ENCODE data around the gene TNIK.

Gene TNIK

DNA sequence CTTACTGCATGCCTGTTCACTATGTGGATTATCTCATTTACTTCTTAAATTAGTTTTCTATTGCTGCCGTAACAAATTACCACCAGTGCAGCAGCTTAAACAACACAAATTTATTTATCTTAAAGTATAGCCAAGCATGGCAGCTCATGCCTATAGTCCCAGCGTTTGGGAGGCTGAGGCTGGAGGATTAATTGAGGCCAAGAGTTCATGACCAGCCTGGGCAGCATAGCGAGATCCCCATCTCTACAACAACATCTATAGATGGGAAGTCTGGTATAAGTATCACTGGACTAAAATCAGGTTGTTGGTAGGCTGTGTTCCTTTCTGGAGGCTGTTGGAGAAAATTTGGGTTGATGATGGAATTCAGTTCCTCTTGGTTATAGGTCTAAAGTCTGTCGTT, 438.8 kb downstream of the TNIK start:
- TF ChIP-seq SIN3A (IDR thresholded peaks at IDR 0.05; ENCODE audit: borderline replicate concordance, insufficient read depth, low read length) (no peak), FOXP2 (optimal IDR thresholded peaks at IDR 0.05; ENCODE audit: borderline replicate concordance, extremely low read depth, extremely low read length, insufficient read depth) (no peak), POLR2AphosphoS5 (IDR thresholded peaks at IDR 0.05; ENCODE audit: low read depth, low read length) (no peak), TAF1 (IDR thresholded peaks at IDR 0.05; ENCODE audit: borderline replicate concordance, insufficient read depth, low read length) (no peak)
- TF ChIP-seq, protein P1, sequence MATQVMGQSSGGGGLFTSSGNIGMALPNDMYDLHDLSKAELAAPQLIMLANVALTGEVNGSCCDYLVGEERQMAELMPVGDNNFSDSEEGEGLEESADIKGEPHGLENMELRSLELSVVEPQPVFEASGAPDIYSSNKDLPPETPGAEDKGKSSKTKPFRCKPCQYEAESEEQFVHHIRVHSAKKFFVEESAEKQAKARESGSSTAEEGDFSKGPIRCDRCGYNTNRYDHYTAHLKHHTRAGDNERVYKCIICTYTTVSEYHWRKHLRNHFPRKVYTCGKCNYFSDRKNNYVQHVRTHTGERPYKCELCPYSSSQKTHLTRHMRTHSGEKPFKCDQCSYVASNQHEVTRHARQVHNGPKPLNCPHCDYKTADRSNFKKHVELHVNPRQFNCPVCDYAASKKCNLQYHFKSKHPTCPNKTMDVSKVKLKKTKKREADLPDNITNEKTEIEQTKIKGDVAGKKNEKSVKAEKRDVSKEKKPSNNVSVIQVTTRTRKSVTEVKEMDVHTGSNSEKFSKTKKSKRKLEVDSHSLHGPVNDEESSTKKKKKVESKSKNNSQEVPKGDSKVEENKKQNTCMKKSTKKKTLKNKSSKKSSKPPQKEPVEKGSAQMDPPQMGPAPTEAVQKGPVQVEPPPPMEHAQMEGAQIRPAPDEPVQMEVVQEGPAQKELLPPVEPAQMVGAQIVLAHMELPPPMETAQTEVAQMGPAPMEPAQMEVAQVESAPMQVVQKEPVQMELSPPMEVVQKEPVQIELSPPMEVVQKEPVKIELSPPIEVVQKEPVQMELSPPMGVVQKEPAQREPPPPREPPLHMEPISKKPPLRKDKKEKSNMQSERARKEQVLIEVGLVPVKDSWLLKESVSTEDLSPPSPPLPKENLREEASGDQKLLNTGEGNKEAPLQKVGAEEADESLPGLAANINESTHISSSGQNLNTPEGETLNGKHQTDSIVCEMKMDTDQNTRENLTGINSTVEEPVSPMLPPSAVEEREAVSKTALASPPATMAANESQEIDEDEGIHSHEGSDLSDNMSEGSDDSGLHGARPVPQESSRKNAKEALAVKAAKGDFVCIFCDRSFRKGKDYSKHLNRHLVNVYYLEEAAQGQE (IDR thresholded peaks at IDR 0.05; ENCODE audit: insufficient read depth in 1 of 2, low read depth in 2 of 2, low read length in 2 of 2): no peak

DNA sequence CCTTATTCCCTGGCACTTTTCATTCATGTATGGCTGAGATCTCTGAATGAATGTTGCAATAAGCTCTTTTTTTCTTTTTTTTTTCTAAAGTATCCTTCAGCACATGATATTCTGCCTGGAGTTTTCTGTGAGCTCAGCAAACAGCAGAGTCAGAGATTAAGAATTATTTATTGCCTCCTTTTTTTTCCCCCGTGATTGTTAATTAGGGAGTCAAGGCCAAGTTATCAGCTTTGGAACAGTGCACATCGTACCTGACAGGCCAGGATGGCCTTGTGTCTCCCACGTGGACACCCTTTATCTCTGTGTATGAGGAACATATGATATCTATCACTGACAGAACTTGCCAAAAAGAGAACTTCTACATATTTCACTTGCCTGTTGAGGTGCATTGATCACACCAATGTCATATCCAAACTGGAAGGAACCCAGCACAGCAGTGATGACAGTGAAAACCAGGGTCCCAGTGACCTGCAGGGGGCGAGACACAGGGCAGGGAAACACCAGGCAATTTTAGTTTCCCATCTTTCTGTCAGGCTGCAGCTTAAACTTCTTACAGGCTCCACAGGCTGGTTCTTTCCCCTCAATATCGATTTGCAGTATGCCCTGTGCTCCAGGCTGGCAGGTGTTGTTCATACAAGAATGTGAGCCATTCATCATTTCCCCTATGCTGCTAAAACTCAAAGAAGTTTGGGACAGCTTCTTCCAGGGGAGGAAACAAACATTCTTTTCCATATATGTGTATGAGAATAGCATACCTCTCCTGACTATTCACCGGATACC, 441.9 kb downstream of the TNIK start:
- no peak for TF ChIP-seq POLR2AphosphoS5 (IDR thresholded peaks at IDR 0.05; ENCODE audit: low read depth, low read length)

DNA sequence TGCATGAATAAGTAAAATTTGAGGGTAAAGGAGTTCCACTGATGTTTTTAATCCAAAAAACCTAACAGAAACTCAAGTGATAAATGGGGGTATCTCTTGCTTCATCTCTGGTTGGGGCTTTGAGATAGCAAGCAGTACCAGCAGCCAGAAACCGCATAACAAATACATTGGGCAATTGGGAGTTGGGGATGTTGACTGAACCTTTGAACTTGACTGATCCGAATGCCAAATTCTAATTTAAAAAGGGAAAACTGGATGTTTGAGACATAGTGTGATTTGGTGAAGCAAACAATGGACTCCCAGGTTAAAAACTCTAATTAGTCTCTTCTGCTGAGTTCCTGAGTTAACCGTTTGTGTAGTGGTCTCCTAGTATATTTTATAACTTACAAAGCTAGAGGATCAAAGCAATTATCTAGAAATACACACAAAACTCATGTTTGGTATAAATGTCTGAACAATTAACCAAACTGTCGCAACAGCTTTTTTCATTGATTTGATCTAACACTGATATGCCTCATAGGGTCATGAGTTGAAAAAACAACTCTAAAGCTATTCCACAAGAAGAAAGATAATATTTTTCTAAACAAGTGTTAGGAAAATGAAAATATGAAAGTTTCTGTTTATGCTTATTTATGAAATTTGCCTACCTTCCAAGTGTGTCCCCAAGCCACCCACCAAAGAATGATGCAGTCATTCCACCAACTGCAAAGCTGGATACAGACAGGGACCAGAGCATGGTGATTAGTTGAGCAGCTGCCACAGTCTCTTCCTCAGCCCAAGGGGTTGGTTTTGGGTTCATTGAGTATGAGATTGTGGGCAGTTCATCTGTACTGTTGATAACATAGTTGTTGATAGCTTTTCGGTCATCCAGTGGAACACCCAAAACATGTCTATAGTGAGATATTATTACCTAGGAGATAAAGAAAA, 446.1 kb downstream of the TNIK start:
- TF ChIP-seq FOXP2 (optimal IDR thresholded peaks at IDR 0.05; ENCODE audit: borderline replicate concordance, extremely low read depth, extremely low read length, insufficient read depth) (no peak), SIN3A (IDR thresholded peaks at IDR 0.05; ENCODE audit: borderline replicate concordance, insufficient read depth, low read length) (no peak), POLR2AphosphoS5 (IDR thresholded peaks at IDR 0.05; ENCODE audit: low read depth, low read length) (no peak), TAF1 (IDR thresholded peaks at IDR 0.05; ENCODE audit: borderline replicate concordance, insufficient read depth, low read length) (no peak)
- TF ChIP-seq, protein P1 (IDR thresholded peaks at IDR 0.05; ENCODE audit: insufficient read depth in 1 of 2, low read depth in 2 of 2, low read length in 2 of 2): no peak

GRCh38 chr3:171011873-171012336, 448.3 kb downstream of the TNIK start:
- no peak for TF ChIP-seq FOXP2 (optimal IDR thresholded peaks at IDR 0.05; ENCODE audit: borderline replicate concordance, extremely low read depth, extremely low read length, insufficient read depth)
- TF ChIP-seq, protein P1 (IDR thresholded peaks at IDR 0.05; ENCODE audit: insufficient read depth in 1 of 2, low read depth in 2 of 2, low read length in 2 of 2): no peak
- no peak for TF ChIP-seq POLR2AphosphoS5 (IDR thresholded peaks at IDR 0.05; ENCODE audit: low read depth, low read length)
- TF ChIP-seq TAF1 (IDR thresholded peaks at IDR 0.05; ENCODE audit: borderline replicate concordance, insufficient read depth, low read length): no peak
- TF ChIP-seq SIN3A (IDR thresholded peaks at IDR 0.05; ENCODE audit: borderline replicate concordance, insufficient read depth, low read length): no peak

Data from PFSK-1 (cell line).